Lung (tissue), 12 donors: ENCODE results near the gene IRF2BP1. TPM values are rescaled to one million over a fixed set of nuclear protein-coding genes. Genes with fewer than 3 reads are reported as not detected.

Experiments used
- ATAC-seq: fragments of 200-7000 bp; cut with Tn5 transposase; one replicate; pipeline ENCODE4 v1.9.1; 2020; ENCODE audit warnings: moderate number of reproducible peaks; ENCODE audit not compliant: insufficient read depth, low FRiP score
- DNase-seq, 3 donors: peaks; one replicate each; pipeline ENCODE4 v3.0.0-alpha.2; 2013 to 2017
- H3K27ac ChIP-seq, 2 donors: one replicate each; pipeline ENCODE4 v1.5.1; 2013; ENCODE audit warnings: mild to moderate bottlenecking in 2 of 2, moderate library complexity in 2 of 2, control low read depth in 1 of 2, inconsistent platforms in 1 of 2, low read depth in 1 of 2, low read length in 1 of 2
- H3K27me3 ChIP-seq, 3 donors: one replicate each; pipeline ENCODE4 v1.5.1; 2013; ENCODE audit warnings: low read length in 2 of 3; ENCODE audit not compliant: control insufficient read depth in 3 of 3, insufficient read depth in 3 of 3
- H3K36me3 ChIP-seq, 4 donors: one replicate each; pipeline ENCODE4 v1.5.1; 2013; ENCODE audit warnings: low read length in 4 of 4, mild to moderate bottlenecking in 1 of 4, moderate library complexity in 1 of 4; ENCODE audit not compliant: control insufficient read depth in 4 of 4, insufficient read depth in 4 of 4
- H3K4me1 ChIP-seq, 5 donors: one replicate each; pipeline ENCODE4 v1.5.1; 2013; ENCODE audit warnings: low read length in 5 of 5, mild to moderate bottlenecking in 2 of 5, moderate library complexity in 1 of 5; ENCODE audit not compliant: control insufficient read depth in 5 of 5, insufficient read depth in 5 of 5
- H3K4me3 ChIP-seq: one replicate; pipeline ENCODE4 v1.5.1; 2013; ENCODE audit warnings: mild to moderate bottlenecking, control low read depth, moderate library complexity
- H3K9ac ChIP-seq, 2 donors: one replicate each; pipeline ENCODE4 v1.5.1; 2013; ENCODE audit warnings: low read length in 2 of 2, control low read depth in 1 of 2; ENCODE audit not compliant: insufficient read depth in 1 of 2
- H3K9me3 ChIP-seq, 4 donors: one replicate each; pipeline ENCODE4 v1.5.1; 2013; ENCODE audit warnings: low read length in 3 of 4, mild to moderate bottlenecking in 1 of 4, moderate library complexity in 1 of 4; ENCODE audit not compliant: control insufficient read depth in 4 of 4, insufficient read depth in 3 of 4
- WGBS, 2 donors: extraction: QIAGEN DNeasy Blood & Tissue Kit; methylation state at CpG; one replicate each; pipeline ENCODE4 v1.1.7; 2013; 5-methylcytosine and 5-hydroxymethylcytosine counted together
- polyA plus RNA-seq, 2 donors: library from polyadenylated mRNA; stranded (reverse); fragments of 200-250 nt; gene quantifications; one replicate each; pipeline ENCODE4 v1.2.1, GENCODE V29; 2013
- total RNA-seq, 2 donors: library from RNA; depleted of rRNA in 1 of 2; stranded (reverse); fragments of >200 nt in 1 of 2; gene quantifications; one replicate each; pipeline ENCODE4 v1.2.1, GENCODE V29; 2014 to 2021
- TF ChIP-seq, protein P1 (sequence below): IDR thresholded peaks from 2 replicates; pipeline ENCODE4 v1.5.1; 2012; ENCODE audit warnings: mild to moderate bottlenecking; ENCODE audit errors: control extremely low read depth, extremely low read depth
- donor health status: control.
- donor health status: control.
- donor health status: Bipolar disorder and iron deficiency.
- donor health status: healthy.
- donor health status: DM: yes; HTN: yes; CAD: no.

The IRF2BP1 gene
- total and polyA plus RNA-seq, 4 donors: 10.9 to 24.3 (median 19.2) TPM

DNA sequence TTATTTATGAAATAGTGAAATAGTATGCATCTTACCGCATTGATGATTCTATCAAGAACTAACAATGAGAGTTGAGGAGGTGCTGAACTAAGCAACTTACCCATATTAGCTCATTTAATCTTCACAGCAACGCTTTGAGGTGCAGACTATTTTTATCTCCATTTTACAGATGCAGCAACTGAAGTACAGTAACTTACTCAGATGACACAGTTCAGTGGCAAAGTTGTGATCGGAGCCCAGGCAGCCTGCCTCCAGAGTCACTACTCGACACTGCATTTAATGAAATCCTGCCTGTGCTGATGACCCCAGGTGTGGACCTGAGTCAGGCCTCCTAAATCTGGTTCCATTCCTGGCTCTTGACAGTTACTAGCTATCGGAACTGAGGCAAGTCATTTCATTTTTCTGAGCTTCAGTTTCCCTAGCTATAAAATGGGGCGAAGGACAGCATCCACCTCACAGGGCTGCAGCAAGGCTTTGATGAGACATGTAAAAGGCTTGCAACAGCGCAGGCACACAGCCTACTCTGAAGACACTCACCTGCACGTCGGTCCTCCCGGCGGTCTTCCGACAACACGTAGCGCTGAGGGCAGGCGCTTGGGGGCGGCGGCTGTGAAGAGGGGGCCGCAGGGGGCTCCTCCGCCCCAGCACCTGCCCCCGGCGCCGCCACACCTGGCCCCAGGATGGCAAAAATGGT lies 14.9 kb upstream of the IRF2BP1 start:
- Histone ChIP-seq H3K4me3 (peak overlapping the region; percentile 76), H3K36me3 (peaks cover 2 to 11% (median 6%) of the 10 kb centered on the region in 4 donors), H3K9ac (no peak overlapping the region), H3K4me1 (peaks cover 0 to 14% (median 6%) of the 10 kb centered on the region in 5 donors), H3K27me3 (no peaks in the 10 kb centered on the region), H3K27ac (no peak overlapping the region), H3K9me3 (no peaks in the 10 kb centered on the region)
- ATAC-seq (no peak), DNase-seq (no peak)
- WGBS, 2 donors: 72 to 73% methylated on average over 22 of the region's 22 CpGs
- TF ChIP-seq, protein P1, sequence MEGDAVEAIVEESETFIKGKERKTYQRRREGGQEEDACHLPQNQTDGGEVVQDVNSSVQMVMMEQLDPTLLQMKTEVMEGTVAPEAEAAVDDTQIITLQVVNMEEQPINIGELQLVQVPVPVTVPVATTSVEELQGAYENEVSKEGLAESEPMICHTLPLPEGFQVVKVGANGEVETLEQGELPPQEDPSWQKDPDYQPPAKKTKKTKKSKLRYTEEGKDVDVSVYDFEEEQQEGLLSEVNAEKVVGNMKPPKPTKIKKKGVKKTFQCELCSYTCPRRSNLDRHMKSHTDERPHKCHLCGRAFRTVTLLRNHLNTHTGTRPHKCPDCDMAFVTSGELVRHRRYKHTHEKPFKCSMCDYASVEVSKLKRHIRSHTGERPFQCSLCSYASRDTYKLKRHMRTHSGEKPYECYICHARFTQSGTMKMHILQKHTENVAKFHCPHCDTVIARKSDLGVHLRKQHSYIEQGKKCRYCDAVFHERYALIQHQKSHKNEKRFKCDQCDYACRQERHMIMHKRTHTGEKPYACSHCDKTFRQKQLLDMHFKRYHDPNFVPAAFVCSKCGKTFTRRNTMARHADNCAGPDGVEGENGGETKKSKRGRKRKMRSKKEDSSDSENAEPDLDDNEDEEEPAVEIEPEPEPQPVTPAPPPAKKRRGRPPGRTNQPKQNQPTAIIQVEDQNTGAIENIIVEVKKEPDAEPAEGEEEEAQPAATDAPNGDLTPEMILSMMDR: no peak

DNA sequence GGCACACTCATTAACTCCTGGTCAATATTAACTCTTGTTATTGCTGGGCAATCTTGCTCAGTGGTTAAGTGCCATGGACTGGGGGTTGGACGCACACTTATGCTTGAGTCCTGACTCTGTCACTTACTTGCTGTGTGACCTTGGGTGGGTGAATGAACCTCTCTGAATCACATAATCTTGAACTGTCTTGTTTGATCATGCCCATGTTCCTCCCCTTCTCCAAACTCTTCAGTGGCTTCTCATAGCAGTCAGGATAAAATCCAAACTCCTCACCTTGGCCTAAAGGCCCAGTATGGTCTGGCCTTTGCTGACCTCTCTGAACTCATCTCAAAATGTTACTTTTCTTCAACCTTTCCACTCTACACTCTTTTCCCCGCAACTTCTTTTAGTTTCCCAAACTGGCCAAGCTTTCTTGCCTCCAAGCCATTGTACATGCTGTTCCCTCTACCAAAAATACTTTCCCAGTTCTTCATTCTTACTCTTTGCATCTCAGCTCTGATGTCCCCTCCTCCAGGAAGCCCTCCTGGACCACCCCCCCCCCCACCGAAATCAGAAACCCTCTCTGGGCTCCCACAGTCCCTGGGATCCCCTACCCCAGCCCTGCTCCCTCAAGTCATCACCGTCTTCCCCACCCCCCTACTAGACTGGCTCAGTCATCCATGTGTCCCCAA lies 14.1 kb upstream of the IRF2BP1 start:
- H3K36me3 ChIP-seq: peaks cover 2 to 16% (median 6%) of the 10 kb centered on the region in 4 donors
- WGBS, 2 donors: 96 to 100% methylated on average over 4 of the region's 4 CpGs

DNA sequence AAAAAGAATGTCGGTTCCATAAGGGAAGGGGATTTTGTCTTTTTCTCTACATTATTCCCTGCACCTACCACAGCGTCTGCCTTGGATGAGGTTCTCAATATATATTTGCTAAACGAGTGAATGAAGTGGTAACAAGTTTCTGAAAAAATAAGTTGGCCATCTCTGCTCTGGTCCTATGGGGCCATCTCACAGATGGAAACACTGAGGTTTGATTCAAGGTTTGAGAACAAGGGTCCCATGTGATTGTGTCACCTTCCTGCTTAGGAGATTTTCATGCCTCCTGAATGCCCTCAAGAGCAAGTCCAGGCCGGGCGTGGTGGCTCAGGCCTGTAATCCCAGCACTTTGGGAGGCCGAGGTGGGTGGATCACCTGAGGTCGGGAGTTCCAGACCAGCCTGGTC lies 13.3 kb upstream of the IRF2BP1 start:
- Histone ChIP-seq H3K9me3 (no peaks in the 10 kb centered on the region), H3K4me3 (no peak overlapping the region), H3K4me1 (peaks cover 0 to 14% (median 6%) of the 10 kb centered on the region in 5 donors), H3K9ac (no peak overlapping the region), H3K27ac (no peak overlapping the region), H3K27me3 (no peaks in the 10 kb centered on the region), H3K36me3 (peaks cover 2 to 16% (median 6%) of the 10 kb centered on the region in 4 donors)
- 97 to 99% methylated on average over 7 of the region's 7 CpGs for WGBS, 2 donors
- TF ChIP-seq, protein P1: no peak
- DNase-seq (no peak), ATAC-seq (no peak)

More for the DNA sequence above, 14.1 kb upstream of the IRF2BP1 start:
- TF ChIP-seq, protein P1: no peak
- H3K4me3 ChIP-seq: no peak overlapping the region
- H3K9ac ChIP-seq: no peak overlapping the region
- no peak for DNase-seq
- H3K27me3 ChIP-seq: no peaks in the 10 kb centered on the region
- no peak overlapping the region for H3K27ac ChIP-seq
- ATAC-seq: no peak
- H3K9me3 ChIP-seq: no peaks in the 10 kb centered on the region
- H3K4me1 ChIP-seq: peaks cover 0 to 14% (median 6%) of the 10 kb centered on the region in 5 donors
